IMR-90 (cell line): ENCODE measurements around the gene ADAMTSL1. TPM values are rescaled to one million over a fixed set of nuclear protein-coding genes. Genes with fewer than 3 reads are reported as not detected.

Experiments
- ATAC-seq: fragments of 200-7000 bp; cut with Tn5 transposase; 2 replicates; pipeline ENCODE4 v1.9.1; 2020; ENCODE audit warnings: low read depth, mild to moderate bottlenecking, moderate library complexity
- BruUV-seq: library from RNA; stranded (reverse); fragments of 400-500 nt; replicated peaks from 2 replicates; lab custom pipeline; 2021; lab: Mats Ljungman, UMichigan
- CTCF ChIA-PET: fragments of 300-600 bp; formaldehyde crosslinking; extraction: SDS; loops from one replicate; lab custom pipeline; 2021; ENCODE audit warnings: antibody characterized with exemption; lab: Yijun Ruan, JAX
- POLR2A ChIA-PET: fragments of 300-600 bp; sonication (Branson Sonifier 250); formaldehyde crosslinking; loops from one replicate; lab custom pipeline; 2022; ENCODE audit warnings: antibody characterized with exemption; ENCODE audit not compliant: unreplicated experiment; lab: Charles Lee
- DNase-seq: peaks from one replicate; pipeline ENCODE4 v3.0.0; 2013
- H2AFZ ChIP-seq: replicated peaks from 2 replicates; pipeline ENCODE3; 2013; ENCODE audit warnings: low read length, mild to moderate bottlenecking; ENCODE audit not compliant: poor library complexity
- H2AK5ac ChIP-seq: 2 replicates; pipeline ENCODE4 v1.6.1; 2013; ENCODE audit warnings: low read depth, low read length, inconsistent platforms
- H2AK9ac ChIP-seq: replicated peaks from 2 replicates; pipeline ENCODE3; 2013; ENCODE audit warnings: mild to moderate bottlenecking, low read depth, low read length, moderate library complexity; ENCODE audit not compliant: poor library complexity
- H2BK120ac ChIP-seq: 2 replicates; pipeline ENCODE4 v1.6.1; 2013; ENCODE audit warnings: low read depth, low read length, inconsistent platforms
- H2BK15ac ChIP-seq: 3 replicates; pipeline ENCODE4 v1.6.1; 2013; ENCODE audit warnings: low read depth, low read length, inconsistent platforms
- H2BK20ac ChIP-seq: 2 replicates; pipeline ENCODE4 v1.6.1; 2013; ENCODE audit warnings: low read depth, mild to moderate bottlenecking, inconsistent platforms, low read length, moderate library complexity
- H2BK5ac ChIP-seq: 2 replicates; pipeline ENCODE4 v1.6.1; 2013; ENCODE audit warnings: mild to moderate bottlenecking, low read depth, low read length, inconsistent platforms; ENCODE audit not compliant: poor library complexity, severe bottlenecking
- H3K14ac ChIP-seq: replicated peaks from 2 replicates; pipeline ENCODE4 v1.6.1; 2013; ENCODE audit warnings: low read depth, low read length, inconsistent platforms
- H3K18ac ChIP-seq: 2 replicates; pipeline ENCODE4 v1.6.1; 2013; ENCODE audit warnings: low read depth, low read length, control low read depth
- H3K23ac ChIP-seq: 2 replicates; pipeline ENCODE4 v1.6.1; 2013; ENCODE audit warnings: low read depth, low read length, inconsistent platforms
- H3K27ac ChIP-seq: 2 replicates; pipeline ENCODE4 v1.5.1; 2013; ENCODE audit warnings: mild to moderate bottlenecking, control low read depth, low read length; ENCODE audit not compliant: insufficient read depth
- H3K27me3 ChIP-seq: 2 replicates; pipeline ENCODE4 v1.6.1; 2013; ENCODE audit warnings: low read length; ENCODE audit not compliant: control insufficient read depth, insufficient read depth
- H3K36me3 ChIP-seq: 2 replicates; pipeline ENCODE4 v1.6.1; 2013; ENCODE audit warnings: low read length, mixed read lengths; ENCODE audit not compliant: control insufficient read depth, insufficient read depth
- H3K4ac ChIP-seq: 2 replicates; pipeline ENCODE4 v1.6.1; 2013; ENCODE audit warnings: low read depth, low read length, inconsistent platforms
- H3K4me1 ChIP-seq: 2 replicates; pipeline ENCODE4 v1.6.1; 2013; ENCODE audit warnings: low read length, mixed read lengths; ENCODE audit not compliant: control insufficient read depth, insufficient read depth
- H3K4me2 ChIP-seq: 2 replicates; pipeline ENCODE4 v1.6.1; 2013; ENCODE audit warnings: low read depth, mild to moderate bottlenecking, control low read depth, low read length, moderate library complexity
- H3K4me3 ChIP-seq: 2 replicates; pipeline ENCODE4 v1.5.1; 2013; ENCODE audit warnings: low read depth, mild to moderate bottlenecking, control low read depth, low read length, moderate library complexity; ENCODE audit not compliant: insufficient read depth
- H3K56ac ChIP-seq: 2 replicates; pipeline ENCODE4 v1.6.1; 2013; ENCODE audit warnings: low read length, inconsistent platforms; ENCODE audit not compliant: insufficient read depth; ENCODE audit errors: extremely low read depth
- H3K79me1 ChIP-seq, 2 experiments: 2 replicates each; pipeline ENCODE4 v1.6.1; 2013; ENCODE audit warnings: low read length in 2 of 2, inconsistent platforms in 1 of 2, low read depth in 1 of 2
- H3K9ac ChIP-seq: 2 replicates; pipeline ENCODE4 v1.6.1; 2013; ENCODE audit warnings: low read depth, low read length, control low read depth
- H3K9me1 ChIP-seq: 2 replicates; pipeline ENCODE4 v1.6.1; 2013; ENCODE audit warnings: low read length, inconsistent platforms; ENCODE audit not compliant: insufficient read depth
- H3K9me3 ChIP-seq: 2 replicates; pipeline ENCODE4 v1.6.1; 2013; ENCODE audit warnings: low read length; ENCODE audit not compliant: control insufficient read depth, insufficient read depth
- H4K20me1 ChIP-seq: 2 replicates; pipeline ENCODE4 v1.6.1; 2013; ENCODE audit warnings: low read length, inconsistent platforms; ENCODE audit not compliant: insufficient read depth
- H4K5ac ChIP-seq: 2 replicates; pipeline ENCODE4 v1.6.1; 2013; ENCODE audit warnings: mild to moderate bottlenecking, low read depth, low read length, control low read depth
- H4K8ac ChIP-seq, 2 experiments: 2 replicates each; pipeline ENCODE4 v1.6.1; 2013; ENCODE audit warnings: low read depth in 2 of 2, low read length in 2 of 2, control low read depth in 1 of 2, inconsistent platforms in 1 of 2
- H4K91ac ChIP-seq: 2 replicates; pipeline ENCODE4 v1.6.1; 2013; ENCODE audit warnings: low read depth, low read length, inconsistent platforms; ENCODE audit not compliant: insufficient read depth
- CEBPB ChIP-seq: IDR thresholded peaks from 2 replicates; pipeline ENCODE4 v1.6.1; 2012; ENCODE audit warnings: low read depth, low read length, improper control_type of control experiment
- CHD1 ChIP-seq: IDR thresholded peaks from 2 replicates; pipeline ENCODE4 v1.6.1; 2012; ENCODE audit warnings: low read depth, low read length, improper control_type of control experiment
- FOS ChIP-seq: fragments of 150-350 bp; IDR thresholded peaks from 2 replicates; pipeline ENCODE4 v1.6.1; 2016; ENCODE audit warnings: low read depth, low read length
- MAZ ChIP-seq: IDR thresholded peaks from 2 replicates; pipeline ENCODE4 v1.6.1; 2012; ENCODE audit warnings: low read depth, mild to moderate bottlenecking, low read length, improper control_type of control experiment, moderate library complexity, borderline replicate concordance
- POLR2A ChIP-seq: IDR thresholded peaks from 2 replicates; pipeline ENCODE4 v1.6.1; 2012; ENCODE audit warnings: mild to moderate bottlenecking, low read depth, low read length
- RAD21 ChIP-seq: IDR thresholded peaks from 2 replicates; pipeline ENCODE4 v1.6.1; 2012; ENCODE audit warnings: low read length, improper control_type of control experiment
- RCOR1 ChIP-seq: IDR thresholded peaks from 2 replicates; pipeline ENCODE4 v1.6.1; 2012; ENCODE audit warnings: mild to moderate bottlenecking, low read length, improper control_type of control experiment; ENCODE audit not compliant: insufficient replicate concordance
- RFX5 ChIP-seq: IDR thresholded peaks from 2 replicates; pipeline ENCODE4 v1.8.0; 2012; ENCODE audit warnings: low read depth, mild to moderate bottlenecking, low read length, moderate library complexity
- whole genome bisulfite sequencing, 2 experiments: methylation state at CpG; one replicate each; pipeline versions ENCODE4 v1.1.5 to v1.1.7; 2013; ENCODE audit warnings: missing lambda C conversion rate in 2 of 2; ENCODE audit not compliant: insufficient read length in 1 of 2; ENCODE audit errors: extremely low coverage in 2 of 2; 5-methylcytosine and 5-hydroxymethylcytosine counted together
- dilution Hi-C: fragments of 300-500 bp; cut with HindIII; formaldehyde crosslinking; loops from one replicate; pipeline ENCODE4 v1.14.3; 2018; ENCODE audit warnings: low sequenced_read_pairs; ENCODE audit not compliant: unreplicated experiment
- in situ Hi-C: fragments of 300-500 bp; cut with MboI; formaldehyde crosslinking; loops from 3 replicates; pipeline ENCODE4 v1.14.3; 2019; ENCODE audit warnings: low sequenced_read_pairs, inconsistent platforms, mixed read lengths
- intact Hi-C: fragments of 100-400 bp; cut with micrococcal nuclease; formaldehyde crosslinking; loops from 2 replicates; pipeline ENCODE4 v1.10.0; 2022
- polyA plus RNA-seq, 3 experiments: library from polyadenylated mRNA; depleted of rRNA; stranded (reverse); fragments of >200 nt; gene quantifications; 2 replicates each; pipeline ENCODE4 v1.2.3, GENCODE V29; 2012; ENCODE audit warnings: low replicate concordance in 1 of 3
- total RNA-seq: library from RNA; depleted of rRNA; stranded (reverse); fragments of >200 nt; gene quantifications from 2 replicates; pipeline ENCODE4 v1.2.3, GENCODE V29; 2012
- TF ChIP-seq, protein P1 (sequence below): fragments of 150-350 bp; IDR thresholded peaks from 2 replicates; pipeline ENCODE4 v1.6.1; 2017; ENCODE audit warnings: mild to moderate bottlenecking, antibody characterized with exemption, low read length, low read depth
- TF ChIP-seq, protein P2 (sequence below): conservative IDR thresholded peaks from 2 replicates; pipeline ENCODE4 v1.5.1; 2012; ENCODE audit warnings: mild to moderate bottlenecking, low read depth, low read length, improper control_type of control experiment

The ADAMTSL1 gene
- total and polyA plus RNA-seq, 2 of the 4 experiments (the other 2 are of a cell fraction) = 38.2 to 62.2 TPM

DNA sequence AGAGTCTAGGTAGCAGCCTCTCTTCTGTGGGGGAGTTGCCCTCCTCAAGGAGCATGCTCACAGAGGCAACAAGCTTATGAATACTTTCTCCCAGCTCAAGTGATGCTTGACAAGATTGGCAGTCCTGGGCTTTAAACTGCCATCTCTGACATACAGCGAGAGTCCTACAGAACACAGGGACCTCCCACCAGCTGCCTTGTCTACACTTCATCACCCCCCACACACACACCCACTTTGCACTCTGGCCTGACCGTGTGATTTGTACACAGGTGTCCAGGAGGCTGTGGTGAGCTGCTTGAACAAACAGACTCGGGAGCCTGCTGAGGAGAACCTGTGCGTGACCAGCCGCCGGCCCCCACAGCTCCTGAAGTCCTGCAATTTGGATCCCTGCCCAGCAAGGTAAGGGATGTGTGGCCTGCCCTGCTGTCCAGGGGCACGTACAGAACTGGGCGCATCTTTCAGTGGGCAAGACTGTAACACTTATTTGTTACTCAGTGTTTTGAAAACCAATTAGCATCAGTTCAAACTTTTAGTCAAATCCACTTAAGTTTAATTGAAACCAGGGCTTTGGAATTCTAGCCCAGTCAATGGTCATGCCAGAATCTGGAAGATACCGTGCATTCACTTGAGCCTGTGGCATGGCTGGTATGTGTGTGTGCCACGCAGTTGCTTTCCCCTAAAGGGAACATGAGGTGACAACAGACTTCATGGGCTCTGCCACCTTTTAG lies 247.5 kb downstream of the ADAMTSL1 start:
- Histone ChIP-seq H3K9me1 (no peaks in the 10 kb centered on the region), H4K5ac (no peak overlapping the region), H3K4ac (no peak overlapping the region), H2AK9ac (no peak overlapping the region), H3K36me3 (no peaks in the 10 kb centered on the region), H4K8ac (no peak overlapping the region), H3K4me2 (no peak overlapping the region), H2BK20ac (no peak overlapping the region), H4K91ac (no peak overlapping the region), H3K9ac (no peak overlapping the region), H3K23ac (no peak overlapping the region), H2BK120ac (no peak overlapping the region), H3K27ac (no peak overlapping the region), H3K14ac (no peak overlapping the region), H3K27me3 (no peaks in the 10 kb centered on the region), H3K9me3 (no peaks in the 10 kb centered on the region), H3K4me3 (no peak overlapping the region), H4K20me1 (no peaks in the 10 kb centered on the region), H2BK5ac (no peak overlapping the region), H3K79me1 (no peaks in the 10 kb centered on the region), H3K18ac (no peak overlapping the region), H3K56ac (no peak overlapping the region), H2AK5ac (no peak overlapping the region), H3K4me1 (no peaks in the 10 kb centered on the region), H2AFZ (no peak overlapping the region), H2BK15ac (no peak overlapping the region)
- TF ChIP-seq POLR2A = no peak
- no peak for TF ChIP-seq MAZ
- TF ChIP-seq FOS = no peak
- TF ChIP-seq RAD21 = no peak
- no peak for TF ChIP-seq CEBPB
- no peak for TF ChIP-seq CHD1
- TF ChIP-seq, protein P1, sequence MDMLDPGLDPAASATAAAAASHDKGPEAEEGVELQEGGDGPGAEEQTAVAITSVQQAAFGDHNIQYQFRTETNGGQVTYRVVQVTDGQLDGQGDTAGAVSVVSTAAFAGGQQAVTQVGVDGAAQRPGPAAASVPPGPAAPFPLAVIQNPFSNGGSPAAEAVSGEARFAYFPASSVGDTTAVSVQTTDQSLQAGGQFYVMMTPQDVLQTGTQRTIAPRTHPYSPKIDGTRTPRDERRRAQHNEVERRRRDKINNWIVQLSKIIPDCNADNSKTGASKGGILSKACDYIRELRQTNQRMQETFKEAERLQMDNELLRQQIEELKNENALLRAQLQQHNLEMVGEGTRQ = no peak
- TF ChIP-seq RFX5 = no peak
- TF ChIP-seq, protein P2, sequence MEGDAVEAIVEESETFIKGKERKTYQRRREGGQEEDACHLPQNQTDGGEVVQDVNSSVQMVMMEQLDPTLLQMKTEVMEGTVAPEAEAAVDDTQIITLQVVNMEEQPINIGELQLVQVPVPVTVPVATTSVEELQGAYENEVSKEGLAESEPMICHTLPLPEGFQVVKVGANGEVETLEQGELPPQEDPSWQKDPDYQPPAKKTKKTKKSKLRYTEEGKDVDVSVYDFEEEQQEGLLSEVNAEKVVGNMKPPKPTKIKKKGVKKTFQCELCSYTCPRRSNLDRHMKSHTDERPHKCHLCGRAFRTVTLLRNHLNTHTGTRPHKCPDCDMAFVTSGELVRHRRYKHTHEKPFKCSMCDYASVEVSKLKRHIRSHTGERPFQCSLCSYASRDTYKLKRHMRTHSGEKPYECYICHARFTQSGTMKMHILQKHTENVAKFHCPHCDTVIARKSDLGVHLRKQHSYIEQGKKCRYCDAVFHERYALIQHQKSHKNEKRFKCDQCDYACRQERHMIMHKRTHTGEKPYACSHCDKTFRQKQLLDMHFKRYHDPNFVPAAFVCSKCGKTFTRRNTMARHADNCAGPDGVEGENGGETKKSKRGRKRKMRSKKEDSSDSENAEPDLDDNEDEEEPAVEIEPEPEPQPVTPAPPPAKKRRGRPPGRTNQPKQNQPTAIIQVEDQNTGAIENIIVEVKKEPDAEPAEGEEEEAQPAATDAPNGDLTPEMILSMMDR = no peak
- no peak for TF ChIP-seq RCOR1
- intact Hi-C loops (no loop called here), in situ Hi-C loops (no loop called here), dilution Hi-C loops (no loop called here)
- ChIA-PET CTCF (no interaction called here), POLR2A (no interaction called here)
- no peak for ATAC-seq
- DNase-seq = no peak
- WGBS, 2 experiments = 93% methylated on average over 3 of the region's 10 CpGs; no CpG with 5 or more reads in 1 of the 2 experiments
- no TSS peak for BruUV-seq
